Right lobe of liver (tissue), 6 donors: ENCODE data around the gene RHEX. TPM values are rescaled to one million over a fixed set of nuclear protein-coding genes. Genes with fewer than 3 reads are reported as not detected.

Experiments used
- ATAC-seq, 4 donors: fragments of 200-7000 bp; cut with Tn5 transposase; one replicate each; pipeline ENCODE4 v1.9.1; 2020; ENCODE audit warnings: mild to moderate bottlenecking in 4 of 4, moderate library complexity in 4 of 4
- DNase-seq, 3 donors: peaks; one replicate each; pipeline ENCODE4 v3.0.0-alpha.2; 2020
- H3K27ac ChIP-seq, 3 donors: fragments of 200-600 bp; one replicate each; pipeline ENCODE4 v1.8.0; 2022
- H3K27me3 ChIP-seq, 2 donors: fragments of 200-600 bp; one replicate each; pipeline ENCODE4 v1.8.0; 2022
- H3K36me3 ChIP-seq, 4 donors: fragments of 200-600 bp; sonication (generic) in 1 of 4; one replicate each; pipeline versions ENCODE4 v1.5.1 to v1.8.0; 2017 to 2022; ENCODE audit warnings: control low read depth in 1 of 4
- H3K4me1 ChIP-seq, 4 donors: fragments of 200-600 bp; sonication (generic) in 1 of 4; one replicate each; pipeline versions ENCODE4 v1.5.1 to v1.8.0; 2017 to 2022; ENCODE audit warnings: control low read depth in 1 of 4
- H3K4me3 ChIP-seq, 3 donors: fragments of 200-600 bp; one replicate each; pipeline ENCODE4 v1.8.0; 2022
- H3K9me3 ChIP-seq, 4 donors: fragments of 200-600 bp; sonication (generic) in 1 of 4; one replicate each; pipeline versions ENCODE4 v1.5.1 to v1.8.0; 2017 to 2022; ENCODE audit warnings: control low read depth in 1 of 4
- CTCF ChIP-seq, 4 donors: fragments of 200-600 bp in 3 of 4; fragments of 450-650 bp in 1 of 4; IDR thresholded peaks; one replicate each; pipeline versions ENCODE4 v1.5.1 to v1.8.0; 2016 to 2022; ENCODE audit warnings: antibody characterized with exemption in 4 of 4, mild to moderate bottlenecking in 2 of 4
- POLR2A ChIP-seq: fragments of 450-650 bp; IDR thresholded peaks from one replicate; pipeline ENCODE4 v1.6.1; 2017; ENCODE audit warnings: antibody characterized with exemption, mild to moderate bottlenecking
- WGBS: methylation state at CpG from one replicate; pipeline ENCODE4 v1.1.6; 2018; ENCODE audit warnings: low coverage, low lambda C conversion rate; ENCODE audit not compliant: insufficient coverage; ENCODE audit errors: missing lambda C conversion rate; 5-methylcytosine and 5-hydroxymethylcytosine counted together
- intact Hi-C, 2 donors: fragments of 100-400 bp; cut with DNase I; formaldehyde crosslinking; loops; one replicate each; pipeline versions ENCODE4 v1.11.2 to v1.14.1; 2022
- total RNA-seq, 6 experiments: library from RNA; depleted of rRNA in 2 of 6; stranded (reverse); fragments of >200 nt in 2 of 6; fragmentation: NEBNext Ultra II Directional in 3 of 6; extraction: Animal tissue kit (Norgen Biotek cat#: 25700) in 3 of 6; gene quantifications; one replicate each; pipeline versions ENCODE4 v1.1.0 to v1.2.4, GENCODE V29; 2016 to 2023
- donor health status: DM: no; HTN: yes; CAD: no.
- donor health status: DM: no; HTN: no; CAD: no.
- donor health status: DM: no; HTN: no; CAD: no.
- donor health status: DM: no; HTN: yes; CAD: no.
- donor health status: DM: no; HTN: yes; CAD: no.

RHEX gene
- total RNA-seq, 6 experiments from 2014 or later = 0.18 to 0.57 (median 0.26) TPM; not detected in 1

GRCh38 chr1:206005778-206006180 lies 47.2 kb upstream of the RHEX start:
- H3K27me3 ChIP-seq = no peaks in the 10 kb centered on the region
- ATAC-seq (peak in 2 of 4 donors; percentile 13 to 17), DNase-seq (no peak)
- H3K4me1 ChIP-seq = peaks cover 0 to 8% (median 0%) of the 10 kb centered on the region in 4 donors
- no peak overlapping the region for H3K27ac ChIP-seq
- H3K9me3 ChIP-seq = no peaks in the 10 kb centered on the region
- H3K36me3 ChIP-seq = no peaks in the 10 kb centered on the region
- 59% methylated on average over 8 of the region's 8 CpGs for WGBS
- TF ChIP-seq POLR2A = no peak
- TF ChIP-seq CTCF (IDR thresholded peaks at IDR 0.05) = no peak
- no peak overlapping the region for H3K4me3 ChIP-seq
- intact Hi-C loops = no loop called here

- no peak for TF ChIP-seq POLR2A
- no peak for TF ChIP-seq CTCF (IDR thresholded peaks at IDR 0.05)
- no peak for ATAC-seq
- H3K27ac ChIP-seq = no peak overlapping the region
- H3K27me3 ChIP-seq = no peaks in the 10 kb centered on the region
- no CpG with 5 or more reads among the region's 4 CpGs for WGBS
- peaks cover 0 to 8% (median 0%) of the 10 kb centered on the region in 4 donors for H3K4me1 ChIP-seq
- DNase-seq = no peak
- H3K4me3 ChIP-seq = no peak overlapping the region
- intact Hi-C loops = no loop called here
- H3K9me3 ChIP-seq = no peaks in the 10 kb centered on the region
- H3K36me3 ChIP-seq = no peaks in the 10 kb centered on the region
Observed at GRCh38 chr1:206006946-206007345, 46.0 kb upstream of the RHEX start.

GRCh38 chr1:206010060-206010459 lies 42.9 kb upstream of the RHEX start:
- H3K4me1 ChIP-seq = no peaks in the 10 kb centered on the region
- intact Hi-C loops = no loop called here
- DNase-seq = no peak
- no peak for ATAC-seq
- H3K9me3 ChIP-seq = no peaks in the 10 kb centered on the region
- no peak overlapping the region for H3K4me3 ChIP-seq
- no peaks in the 10 kb centered on the region for H3K36me3 ChIP-seq
- TF ChIP-seq POLR2A (no peak), CTCF (IDR thresholded peaks at IDR 0.05) (no peak)
- H3K27ac ChIP-seq = no peak overlapping the region
- no CpG with 5 or more reads among the region's 5 CpGs for WGBS
- no peaks in the 10 kb centered on the region for H3K27me3 ChIP-seq

GRCh38 chr1:206011057-206011456 lies 41.9 kb upstream of the RHEX start:
- Histone ChIP-seq H3K27me3 (no peaks in the 10 kb centered on the region), H3K4me3 (no peak overlapping the region), H3K9me3 (no peaks in the 10 kb centered on the region), H3K4me1 (no peaks in the 10 kb centered on the region), H3K36me3 (no peaks in the 10 kb centered on the region), H3K27ac (no peak overlapping the region)
- DNase-seq (no peak), ATAC-seq (no peak)
- 73% methylated on average over 4 of the region's 8 CpGs for WGBS
- intact Hi-C loops = no loop called here
- TF ChIP-seq CTCF (IDR thresholded peaks at IDR 0.05) (no peak), POLR2A (no peak)
